Activated CD8-positive, alpha-beta memory T cell treated with anti-CD3 and anti-CD28 coated beads for 4 hours (primary cell): ENCODE data around the gene OXCT1.
"Not testable (repeated sequence)": the region's sequence is repeated elsewhere in the genome, so short reads cannot be mapped to it uniquely, and the experiment has no call there.

ENCODE experiments used
- DNase-seq, 2 donors: peaks; one replicate each; pipeline ENCODE4 v3.0.0-alpha.2; 2020; ENCODE audit warnings: low read depth in 2 of 2

OXCT1 gene

GRCh38 chr5:41773799-41774198, 96.4 kb downstream of the OXCT1 start:
- DNase-seq, result no peak

GRCh38 chr5:41772785-41773442, 97.3 kb downstream of the OXCT1 start:
- DNase-seq, result no peak

GRCh38 chr5:41772056-41772455, 98.2 kb downstream of the OXCT1 start:
- DNase-seq, result no peak

GRCh38 chr5:41770799-41771198, 99.4 kb downstream of the OXCT1 start:
- no peak for DNase-seq

GRCh38 chr5:41768692-41769091, 101.5 kb downstream of the OXCT1 start:
- DNase-seq, result no peak

- DNase-seq, result no peak
Observed at GRCh38 chr5:41764650-41765049, 105.6 kb downstream of the OXCT1 start.

GRCh38 chr5:41763574-41763973, 106.7 kb downstream of the OXCT1 start:
- DNase-seq, result no peak

GRCh38 chr5:41763081-41763480, 107.1 kb downstream of the OXCT1 start:
- no peak for DNase-seq

- DNase-seq, result no peak
Observed at GRCh38 chr5:41762426-41762825, 107.8 kb downstream of the OXCT1 start.

- no peak for DNase-seq
Observed at GRCh38 chr5:41761663-41762062, 108.6 kb downstream of the OXCT1 start.

- DNase-seq, result no peak
Observed at GRCh38 chr5:41755705-41756104, 114.5 kb downstream of the OXCT1 start.

GRCh38 chr5:41754857-41755256, 115.4 kb downstream of the OXCT1 start:
- no peak for DNase-seq

GRCh38 chr5:41751867-41752266, 118.4 kb downstream of the OXCT1 start:
- DNase-seq, result no peak

GRCh38 chr5:41748631-41749030, 121.6 kb downstream of the OXCT1 start:
- no peak for DNase-seq

GRCh38 chr5:41747708-41748107, 122.5 kb downstream of the OXCT1 start:
- no peak for DNase-seq

GRCh38 chr5:41747301-41747700, 122.9 kb downstream of the OXCT1 start:
- DNase-seq, result no peak

- DNase-seq, result not testable (repeated sequence)
Observed at GRCh38 chr5:41742608-41743007, 127.6 kb downstream of the OXCT1 start.

- DNase-seq, result no peak
Observed at GRCh38 chr5:41738710-41739354, 131.4 kb downstream of the OXCT1 start.

GRCh38 chr5:41736641-41737040, 133.6 kb downstream of the OXCT1 start:
- no peak for DNase-seq

GRCh38 chr5:41735213-41735612, 135.0 kb downstream of the OXCT1 start:
- DNase-seq, result no peak

- DNase-seq, result not testable (repeated sequence)
Observed at GRCh38 chr5:41729381-41729780, 140.8 kb downstream of the OXCT1 start.

GRCh38 chr5:41728281-41728680, 141.9 kb downstream of the OXCT1 start:
- DNase-seq, result no peak

- no peak for DNase-seq
Observed at GRCh38 chr5:41722359-41722950, 147.8 kb downstream of the OXCT1 start.
